ENCODE data around the gene HOXC6.

HOXC6 gene

GRCh38 chr12:54044425-54045103 is 16.3 kb downstream of the HOXC6 start:
- no peak for DNase-seq

GRCh38 chr12:54045401-54045800 is 17.2 kb downstream of the HOXC6 start:
- no peak for DNase-seq

- no peak for DNase-seq
Observed at GRCh38 chr12:54045868-54046521, 17.8 kb downstream of the HOXC6 start.

- DNase-seq: no peak
Observed at GRCh38 chr12:54046809-54047159, 18.5 kb downstream of the HOXC6 start.

- no peak for DNase-seq
Observed at GRCh38 chr12:54047160-54047963, 19.1 kb downstream of the HOXC6 start.

- DNase-seq: no peak
Observed at GRCh38 chr12:54047964-54048303, 19.7 kb downstream of the HOXC6 start.

GRCh38 chr12:54048406-54049093 is 20.3 kb downstream of the HOXC6 start:
- no peak for DNase-seq

GRCh38 chr12:54049108-54049507 is 20.9 kb downstream of the HOXC6 start:
- no peak for DNase-seq

- DNase-seq: no peak
Observed at GRCh38 chr12:54050482-54050810, 22.2 kb downstream of the HOXC6 start.

- DNase-seq: no peak
Observed at GRCh38 chr12:54051026-54051842, 23.0 kb downstream of the HOXC6 start.

- DNase-seq: no peak
Observed at GRCh38 chr12:54051874-54052437, 23.7 kb downstream of the HOXC6 start.

GRCh38 chr12:54052438-54053002 is 24.3 kb downstream of the HOXC6 start:
- no peak for DNase-seq

- no peak for DNase-seq
Observed at GRCh38 chr12:54053003-54053750, 24.9 kb downstream of the HOXC6 start.

- DNase-seq: no peak
Observed at GRCh38 chr12:54053751-54054741, 25.8 kb downstream of the HOXC6 start, which contains the start of gene HOXC4. TSS of gene HOXC4 (plus strand) at chr12:54053835. CDS start at chr12:54053923, 88 bp downstream.

- no peak for DNase-seq
Observed at GRCh38 chr12:54054742-54055194, 26.5 kb downstream of the HOXC6 start.

GRCh38 chr12:54055552-54055951 is 27.3 kb downstream of the HOXC6 start:
- no peak for DNase-seq

- no peak for DNase-seq
Observed at GRCh38 chr12:54056110-54056509, 27.9 kb downstream of the HOXC6 start.

GRCh38 chr12:54058128-54058768 is 30.0 kb downstream of the HOXC6 start:
- DNase-seq: no peak

GRCh38 chr12:54059668-54060067 is 31.4 kb downstream of the HOXC6 start:
- no peak for DNase-seq
